PFSK-1 (cell line): ENCODE data around the gene COL2A1.

Experiments used
- TAF1 ChIP-seq: IDR thresholded peaks from 2 replicates; pipeline ENCODE4 v1.6.1; 2012; ENCODE audit warnings: low read length, control low read depth, borderline replicate concordance; ENCODE audit not compliant: insufficient read depth
- TF ChIP-seq, protein P1 (sequence below), 2 experiments: IDR thresholded peaks; 2 replicates each; pipeline versions ENCODE4 v1.6.1 to v1.8.0; 2011 to 2012; ENCODE audit warnings: low read depth in 2 of 2, low read length in 2 of 2, control low read depth in 1 of 2, inconsistent platforms in 1 of 2, mild to moderate bottlenecking in 1 of 2, moderate library complexity in 1 of 2; ENCODE audit not compliant: insufficient read depth in 1 of 2

- no peak for TF ChIP-seq TAF1
- TF ChIP-seq, protein P1, sequence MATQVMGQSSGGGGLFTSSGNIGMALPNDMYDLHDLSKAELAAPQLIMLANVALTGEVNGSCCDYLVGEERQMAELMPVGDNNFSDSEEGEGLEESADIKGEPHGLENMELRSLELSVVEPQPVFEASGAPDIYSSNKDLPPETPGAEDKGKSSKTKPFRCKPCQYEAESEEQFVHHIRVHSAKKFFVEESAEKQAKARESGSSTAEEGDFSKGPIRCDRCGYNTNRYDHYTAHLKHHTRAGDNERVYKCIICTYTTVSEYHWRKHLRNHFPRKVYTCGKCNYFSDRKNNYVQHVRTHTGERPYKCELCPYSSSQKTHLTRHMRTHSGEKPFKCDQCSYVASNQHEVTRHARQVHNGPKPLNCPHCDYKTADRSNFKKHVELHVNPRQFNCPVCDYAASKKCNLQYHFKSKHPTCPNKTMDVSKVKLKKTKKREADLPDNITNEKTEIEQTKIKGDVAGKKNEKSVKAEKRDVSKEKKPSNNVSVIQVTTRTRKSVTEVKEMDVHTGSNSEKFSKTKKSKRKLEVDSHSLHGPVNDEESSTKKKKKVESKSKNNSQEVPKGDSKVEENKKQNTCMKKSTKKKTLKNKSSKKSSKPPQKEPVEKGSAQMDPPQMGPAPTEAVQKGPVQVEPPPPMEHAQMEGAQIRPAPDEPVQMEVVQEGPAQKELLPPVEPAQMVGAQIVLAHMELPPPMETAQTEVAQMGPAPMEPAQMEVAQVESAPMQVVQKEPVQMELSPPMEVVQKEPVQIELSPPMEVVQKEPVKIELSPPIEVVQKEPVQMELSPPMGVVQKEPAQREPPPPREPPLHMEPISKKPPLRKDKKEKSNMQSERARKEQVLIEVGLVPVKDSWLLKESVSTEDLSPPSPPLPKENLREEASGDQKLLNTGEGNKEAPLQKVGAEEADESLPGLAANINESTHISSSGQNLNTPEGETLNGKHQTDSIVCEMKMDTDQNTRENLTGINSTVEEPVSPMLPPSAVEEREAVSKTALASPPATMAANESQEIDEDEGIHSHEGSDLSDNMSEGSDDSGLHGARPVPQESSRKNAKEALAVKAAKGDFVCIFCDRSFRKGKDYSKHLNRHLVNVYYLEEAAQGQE (IDR thresholded peaks at IDR 0.05; ENCODE audit: insufficient read depth in 1 of 2, low read depth in 2 of 2, low read length in 2 of 2): no peak
These were observed 66.2 kb downstream of the COL2A1 start for GRCh38 chr12:47938093-47938492.
